DLD1 (cell line): ENCODE data around the gene SMARCA1.
"Not testable (repeated sequence)": the region's sequence is repeated elsewhere in the genome, so short reads cannot be mapped to it uniquely, and the experiment has no call there.

Source experiments
- in situ Hi-C: cut with HindIII; loops from 2 replicates; pipeline ENCODE4 v1.10.0; 2017; ENCODE audit warnings: low sequenced_read_pairs

SMARCA1 gene

GRCh38 chrX:129523079-129523911 is at the start of gene SMARCA1:
TSS of gene SMARCA1 (minus strand) at chrX:129523490. CDS start at chrX:129523370, 120 bp downstream.
- in situ Hi-C loops, result no loop called here

GRCh38 chrX:129572422-129572821 is 49.1 kb upstream of the SMARCA1 start:
- in situ Hi-C loops, result no loop called here

GRCh38 chrX:129568349-129568748 is 45.1 kb upstream of the SMARCA1 start:
- in situ Hi-C loops, result no loop called here

GRCh38 chrX:129566073-129566472 is 42.8 kb upstream of the SMARCA1 start:
- in situ Hi-C loops, result no loop called here

GRCh38 chrX:129565046-129565650 is 41.9 kb upstream of the SMARCA1 start:
- in situ Hi-C loops, result no loop called here

GRCh38 chrX:129564345-129564744 is 41.1 kb upstream of the SMARCA1 start:
- in situ Hi-C loops, result not testable (repeated sequence)

GRCh38 chrX:129561453-129561852 is 38.2 kb upstream of the SMARCA1 start:
- in situ Hi-C loops, result no loop called here

GRCh38 chrX:129559783-129560182 is 36.5 kb upstream of the SMARCA1 start:
- in situ Hi-C loops, result no loop called here

GRCh38 chrX:129557844-129558480 is 34.7 kb upstream of the SMARCA1 start:
- in situ Hi-C loops, result no loop called here

GRCh38 chrX:129556806-129557315 is 33.6 kb upstream of the SMARCA1 start:
- in situ Hi-C loops, result no loop called here

- in situ Hi-C loops, result not testable (repeated sequence)
These were observed 31.5 kb upstream of the SMARCA1 start for GRCh38 chrX:129554816-129555215.

GRCh38 chrX:129553619-129554288 is 30.5 kb upstream of the SMARCA1 start:
- in situ Hi-C loops, result no loop called here

- in situ Hi-C loops, result no loop called here
These were observed 25.8 kb upstream of the SMARCA1 start for GRCh38 chrX:129549124-129549523.

GRCh38 chrX:129545408-129545807 is 22.1 kb upstream of the SMARCA1 start:
- in situ Hi-C loops, result no loop called here

- in situ Hi-C loops, result no loop called here
These were observed 21.5 kb upstream of the SMARCA1 start for GRCh38 chrX:129544780-129545179.

- in situ Hi-C loops, result no loop called here
These were observed 17.5 kb upstream of the SMARCA1 start for GRCh38 chrX:129540722-129541184.

- in situ Hi-C loops, result no loop called here
These were observed 16.9 kb upstream of the SMARCA1 start, which contains the start of gene OCRL for GRCh38 chrX:129540068-129540653. TSS of gene OCRL (plus strand) at chrX:129540259. CDS start at chrX:129540440, 181 bp downstream.

- in situ Hi-C loops, result no loop called here
These were observed 11.7 kb upstream of the SMARCA1 start for GRCh38 chrX:129534816-129535578.

GRCh38 chrX:129531132-129531531 is 7.8 kb upstream of the SMARCA1 start:
- in situ Hi-C loops, result no loop called here

GRCh38 chrX:129530410-129530809 is 7.1 kb upstream of the SMARCA1 start:
- in situ Hi-C loops, result no loop called here
